HL-60 (cell line): ENCODE results near the gene ARHGAP26.

ENCODE experiments used
- CTCF ChIP-seq: IDR thresholded peaks from one replicate; pipeline ENCODE4 v1.5.1; 2011; ENCODE audit warnings: low read length, control low read depth, inconsistent platforms; ENCODE audit not compliant: insufficient read depth
- GABPA ChIP-seq: IDR thresholded peaks from 2 replicates; pipeline ENCODE4 v1.6.1; 2012; ENCODE audit warnings: low read depth
- POLR2AphosphoS5 ChIP-seq: IDR thresholded peaks from 2 replicates; pipeline ENCODE4 v1.6.1; 2012; ENCODE audit warnings: low read depth

GRCh38 chr5:143247134-143247815 is 477.1 kb downstream of the ARHGAP26 start:
- TF ChIP-seq CTCF = no peak
- no peak for TF ChIP-seq POLR2AphosphoS5
- no peak for TF ChIP-seq GABPA
